ENCODE data around the gene FARS2. TPM values are rescaled to one million over a fixed set of nuclear protein-coding genes. Genes with fewer than 3 reads are reported as not detected.

FARS2 gene
- total and polyA plus RNA-seq, 2 donors (not counting 3 experiments of a cell fraction or from before 2014, with no cell fraction given): 20.2 to 20.5 TPM

DNA sequence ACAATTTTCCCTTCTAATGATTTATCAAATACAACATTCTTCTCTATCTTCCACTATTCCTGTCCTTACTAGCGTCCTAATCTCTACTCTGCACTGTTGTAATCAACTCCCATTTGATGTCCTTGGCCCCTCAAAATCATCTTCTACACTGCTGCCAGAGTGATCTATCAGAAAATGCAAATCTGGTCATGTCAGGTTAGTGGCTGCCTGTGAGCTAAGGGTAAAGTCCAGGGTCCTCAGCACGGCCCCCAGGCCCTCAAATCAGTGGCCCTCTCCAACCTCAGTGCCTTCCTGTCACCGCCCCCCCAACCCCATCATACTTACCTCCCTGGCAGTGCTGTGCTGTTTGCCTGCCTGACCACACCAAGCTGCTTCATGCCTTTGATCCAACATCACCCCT lies 4.4 kb upstream of the FARS2 start:
- no peak overlapping the region for H3K4me2 ChIP-seq (ENCODE audit: insufficient read depth, low read length)
- FAIRE-seq: no peak
- intact Hi-C loops (cut with micrococcal nuclease) (no loop called here), dilution Hi-C loops (cut with MboI; ENCODE audit: extremely low pct_ligation_motif_present, low sequenced_read_pairs) (no loop called here)
- H3K9me1 ChIP-seq (replicated peaks; ENCODE audit: control insufficient read depth, extremely low read depth, insufficient read depth, low read length): no peaks in the 10 kb centered on the region
- no peak overlapping the region for H3K4me3 ChIP-seq (replicated peaks in 1 of 3; ENCODE audit: insufficient read depth in 1 of 3, low read depth in 1 of 3, low read length in 3 of 3)
- DNase-seq (ENCODE audit: low read depth, low spot score): no peak
- peaks cover 14% of the 10 kb centered on the region for H3K79me2 ChIP-seq (ENCODE audit: control insufficient read depth, insufficient read depth, low read length)
- H3K9ac ChIP-seq (replicated peaks; ENCODE audit: extremely low read depth, insufficient read depth, low read length): no peak overlapping the region
- CTCF ChIA-PET: interaction anchor here (0.8 kb wide), 1 partner anchor 10 kb away, joined by 3 read pairs; no protein-coding TSS in a partner anchor
- no TSS peak for BruUV-seq (replicated peaks)
- H3K4me1 ChIP-seq (ENCODE audit: control insufficient read depth, extremely low read depth, insufficient read depth, low read length): peaks cover 5% of the 10 kb centered on the region
- no peak overlapping the region for H3K27ac ChIP-seq (ENCODE audit: insufficient read depth, low read depth, low read length)
- H3K9me3 ChIP-seq (replicated peaks; ENCODE audit: control insufficient read depth, insufficient read depth, low read length): no peaks in the 10 kb centered on the region
- H3K36me3 ChIP-seq (ENCODE audit: control insufficient read depth in 2 of 2, extremely low read depth in 1 of 2, insufficient read depth in 2 of 2, low read length in 2 of 2): peaks cover 0 to 3% of the 10 kb centered on the region in 2 experiments
- no peaks in the 10 kb centered on the region for H4K20me1 ChIP-seq (replicated peaks; ENCODE audit: control insufficient read depth, extremely low read depth, insufficient read depth, low read length)
- POLR2A ChIA-PET: no interaction called here
- H2AFZ ChIP-seq (ENCODE audit: low read depth, low read length): no peak overlapping the region
- H3K27me3 ChIP-seq (ENCODE audit: control insufficient read depth in 2 of 2, insufficient read depth in 2 of 2, low read length in 2 of 2): no peaks in the 10 kb centered on the region
- TF ChIP-seq EZH2 (IDR thresholded peaks at IDR 0.05; ENCODE audit: borderline replicate concordance, low read depth, low read length, severe bottlenecking) (no peak), JUN (IDR thresholded peaks at IDR 0.05; ENCODE audit: borderline replicate concordance, insufficient read depth, insufficient read length, low read depth) (no peak), GATA2 (IDR thresholded peaks at IDR 0.05; ENCODE audit: insufficient read depth, insufficient read length, low read depth, low read length) (no peak), POLR2AphosphoS5 (IDR thresholded peaks at IDR 0.05; ENCODE audit: insufficient read depth, low read depth, low read length) (no peak), POLR2A (IDR thresholded peaks at IDR 0.05; ENCODE audit: low read depth, low read length) (no peak), MYC (IDR thresholded peaks at IDR 0.05; ENCODE audit: low read depth, low read length) (no peak), FOS (IDR thresholded peaks at IDR 0.05; ENCODE audit: borderline replicate concordance, insufficient read depth, low read length) (no peak)
- TF ChIP-seq, protein P1, sequence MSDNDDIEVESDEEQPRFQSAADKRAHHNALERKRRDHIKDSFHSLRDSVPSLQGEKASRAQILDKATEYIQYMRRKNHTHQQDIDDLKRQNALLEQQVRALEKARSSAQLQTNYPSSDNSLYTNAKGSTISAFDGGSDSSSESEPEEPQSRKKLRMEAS (IDR thresholded peaks at IDR 0.05; ENCODE audit: insufficient read depth, insufficient read length): no peak
- TF ChIP-seq, protein P2, sequence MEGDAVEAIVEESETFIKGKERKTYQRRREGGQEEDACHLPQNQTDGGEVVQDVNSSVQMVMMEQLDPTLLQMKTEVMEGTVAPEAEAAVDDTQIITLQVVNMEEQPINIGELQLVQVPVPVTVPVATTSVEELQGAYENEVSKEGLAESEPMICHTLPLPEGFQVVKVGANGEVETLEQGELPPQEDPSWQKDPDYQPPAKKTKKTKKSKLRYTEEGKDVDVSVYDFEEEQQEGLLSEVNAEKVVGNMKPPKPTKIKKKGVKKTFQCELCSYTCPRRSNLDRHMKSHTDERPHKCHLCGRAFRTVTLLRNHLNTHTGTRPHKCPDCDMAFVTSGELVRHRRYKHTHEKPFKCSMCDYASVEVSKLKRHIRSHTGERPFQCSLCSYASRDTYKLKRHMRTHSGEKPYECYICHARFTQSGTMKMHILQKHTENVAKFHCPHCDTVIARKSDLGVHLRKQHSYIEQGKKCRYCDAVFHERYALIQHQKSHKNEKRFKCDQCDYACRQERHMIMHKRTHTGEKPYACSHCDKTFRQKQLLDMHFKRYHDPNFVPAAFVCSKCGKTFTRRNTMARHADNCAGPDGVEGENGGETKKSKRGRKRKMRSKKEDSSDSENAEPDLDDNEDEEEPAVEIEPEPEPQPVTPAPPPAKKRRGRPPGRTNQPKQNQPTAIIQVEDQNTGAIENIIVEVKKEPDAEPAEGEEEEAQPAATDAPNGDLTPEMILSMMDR (IDR thresholded peaks at IDR 0.05; ENCODE audit: extremely low read depth in 1 of 2, insufficient read depth in 1 of 2, low read depth in 1 of 2, low read length in 2 of 2): no peak
